ENCODE measurements around the gene HADH.

Gene HADH

GRCh38 chr4:108013327-108013726 lies 23.6 kb downstream of the HADH start:
- Histone ChIP-seq H3K4me3 (ENCODE audit: low read depth, low read length) (no peak overlapping the region), H3K9me3 (ENCODE audit: control insufficient read depth, insufficient read depth, low read depth, low read length) (no peaks in the 10 kb centered on the region), H3K27ac (ENCODE audit: extremely low read depth, low read depth, low read length) (no peak overlapping the region), H3K36me3 (ENCODE audit: control insufficient read depth in 2 of 2, insufficient read depth in 1 of 2, low read length in 2 of 2) (peaks cover 7 to 65% of the 10 kb centered on the region in 2 experiments; a peak in 2 of 3 replicates), H3K4me1 (ENCODE audit: control insufficient read depth, insufficient read depth, low read length) (no peaks in the 10 kb centered on the region)
- POLR2A ChIA-PET, result no interaction called here
- CTCF ChIA-PET, result interaction anchor here (1.0 to 1.5 kb wide), 2 partner anchors 17 to 559 kb away, joined by 4 to 5 read pairs; no protein-coding TSS in a partner anchor
- TF ChIP-seq, protein P1, sequence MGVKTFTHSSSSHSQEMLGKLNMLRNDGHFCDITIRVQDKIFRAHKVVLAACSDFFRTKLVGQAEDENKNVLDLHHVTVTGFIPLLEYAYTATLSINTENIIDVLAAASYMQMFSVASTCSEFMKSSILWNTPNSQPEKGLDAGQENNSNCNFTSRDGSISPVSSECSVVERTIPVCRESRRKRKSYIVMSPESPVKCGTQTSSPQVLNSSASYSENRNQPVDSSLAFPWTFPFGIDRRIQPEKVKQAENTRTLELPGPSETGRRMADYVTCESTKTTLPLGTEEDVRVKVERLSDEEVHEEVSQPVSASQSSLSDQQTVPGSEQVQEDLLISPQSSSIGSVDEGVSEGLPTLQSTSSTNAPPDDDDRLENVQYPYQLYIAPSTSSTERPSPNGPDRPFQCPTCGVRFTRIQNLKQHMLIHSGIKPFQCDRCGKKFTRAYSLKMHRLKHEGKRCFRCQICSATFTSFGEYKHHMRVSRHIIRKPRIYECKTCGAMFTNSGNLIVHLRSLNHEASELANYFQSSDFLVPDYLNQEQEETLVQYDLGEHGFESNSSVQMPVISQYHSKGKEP (tag by site-specific recombination; IDR thresholded peaks at IDR 0.05), result no peak
- TF ChIP-seq, protein P2, sequence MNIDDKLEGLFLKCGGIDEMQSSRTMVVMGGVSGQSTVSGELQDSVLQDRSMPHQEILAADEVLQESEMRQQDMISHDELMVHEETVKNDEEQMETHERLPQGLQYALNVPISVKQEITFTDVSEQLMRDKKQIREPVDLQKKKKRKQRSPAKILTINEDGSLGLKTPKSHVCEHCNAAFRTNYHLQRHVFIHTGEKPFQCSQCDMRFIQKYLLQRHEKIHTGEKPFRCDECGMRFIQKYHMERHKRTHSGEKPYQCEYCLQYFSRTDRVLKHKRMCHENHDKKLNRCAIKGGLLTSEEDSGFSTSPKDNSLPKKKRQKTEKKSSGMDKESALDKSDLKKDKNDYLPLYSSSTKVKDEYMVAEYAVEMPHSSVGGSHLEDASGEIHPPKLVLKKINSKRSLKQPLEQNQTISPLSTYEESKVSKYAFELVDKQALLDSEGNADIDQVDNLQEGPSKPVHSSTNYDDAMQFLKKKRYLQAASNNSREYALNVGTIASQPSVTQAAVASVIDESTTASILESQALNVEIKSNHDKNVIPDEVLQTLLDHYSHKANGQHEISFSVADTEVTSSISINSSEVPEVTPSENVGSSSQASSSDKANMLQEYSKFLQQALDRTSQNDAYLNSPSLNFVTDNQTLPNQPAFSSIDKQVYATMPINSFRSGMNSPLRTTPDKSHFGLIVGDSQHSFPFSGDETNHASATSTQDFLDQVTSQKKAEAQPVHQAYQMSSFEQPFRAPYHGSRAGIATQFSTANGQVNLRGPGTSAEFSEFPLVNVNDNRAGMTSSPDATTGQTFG (tag by site-specific recombination; IDR thresholded peaks at IDR 0.05; ENCODE audit: borderline replicate concordance), result no peak
- TF ChIP-seq ZNF555 (tag by site-specific recombination; conservative IDR thresholded peaks at IDR 0.05) (no peak), KLF9 (tag by site-specific recombination; IDR thresholded peaks at IDR 0.05; ENCODE audit: low read depth) (no peak), ZNF664 (tag by site-specific recombination; IDR thresholded peaks at IDR 0.05) (no peak), ZBTB17 (tag by site-specific recombination; IDR thresholded peaks at IDR 0.05) (no peak)

DNA sequence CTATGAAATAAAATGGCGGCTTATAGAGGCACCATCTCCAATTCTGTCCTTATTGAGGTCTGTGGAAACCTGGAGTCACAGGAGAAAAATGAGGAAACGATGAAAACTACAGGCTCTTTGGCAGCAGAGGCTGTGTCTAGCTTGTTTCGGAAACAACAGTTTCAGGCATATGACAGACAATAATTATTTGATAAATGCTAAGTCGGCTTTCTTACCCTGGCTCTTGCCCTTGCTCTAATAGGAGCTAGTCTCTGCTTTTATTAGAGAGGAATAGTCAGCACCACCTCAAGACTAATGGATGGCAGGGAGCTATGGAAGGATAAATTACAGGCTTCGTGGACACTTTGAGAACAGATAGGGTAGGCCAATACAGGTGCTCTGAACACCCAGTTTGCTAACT lies 24.3 kb downstream of the HADH start:
- H3K36me3 ChIP-seq (ENCODE audit: control insufficient read depth in 2 of 2, insufficient read depth in 1 of 2, low read length in 2 of 2), result peaks cover 7 to 63% of the 10 kb centered on the region in 2 experiments; a peak in 2 of 3 replicates
- no peak overlapping the region for H3K27ac ChIP-seq (ENCODE audit: extremely low read depth, low read depth, low read length)
- POLR2A ChIA-PET, result no interaction called here
- H3K4me3 ChIP-seq (ENCODE audit: low read depth, low read length), result no peak overlapping the region
- CTCF ChIA-PET, result interaction anchor here (0.7 to 1.5 kb wide), 4 partner anchors 17 to 558 kb away, joined by 3 to 5 read pairs (median 4); no protein-coding TSS in a partner anchor
- H3K4me1 ChIP-seq (ENCODE audit: control insufficient read depth, insufficient read depth, low read length), result no peaks in the 10 kb centered on the region
- H3K9me3 ChIP-seq (ENCODE audit: control insufficient read depth, insufficient read depth, low read depth, low read length), result no peaks in the 10 kb centered on the region
- TF ChIP-seq YY2 (tag by site-specific recombination; IDR thresholded peaks at IDR 0.05) (no peak), SALL2 (tag by site-specific recombination; IDR thresholded peaks at IDR 0.05; ENCODE audit: borderline replicate concordance) (no peak), FEZF1 (tag by site-specific recombination; IDR thresholded peaks at IDR 0.05) (no peak), ZBTB48 (tag by site-specific recombination; IDR thresholded peaks at IDR 0.05) (no peak), ZNF324 (tag by site-specific recombination; IDR thresholded peaks at IDR 0.05) (no peak), ZNF639 (tag by site-specific recombination; IDR thresholded peaks at IDR 0.05) (no peak), HOXA7 (CRISPR knock-in tag; IDR thresholded peaks at IDR 0.05; ENCODE audit: borderline replicate concordance) (no peak), ZNF623 (tag by site-specific recombination; IDR thresholded peaks at IDR 0.05) (no peak), ZNF404 (tag by site-specific recombination; IDR thresholded peaks at IDR 0.05) (no peak), ZNF692 (tag by site-specific recombination; IDR thresholded peaks at IDR 0.05) (no peak), ZNF394 (tag by site-specific recombination; IDR thresholded peaks at IDR 0.05; ENCODE audit: borderline replicate concordance) (no peak), ZNF335 (tag by site-specific recombination; conservative IDR thresholded peaks at IDR 0.05) (no peak), ZNF184 (tag by site-specific recombination; IDR thresholded peaks at IDR 0.05) (no peak)
- TF ChIP-seq, protein P3, sequence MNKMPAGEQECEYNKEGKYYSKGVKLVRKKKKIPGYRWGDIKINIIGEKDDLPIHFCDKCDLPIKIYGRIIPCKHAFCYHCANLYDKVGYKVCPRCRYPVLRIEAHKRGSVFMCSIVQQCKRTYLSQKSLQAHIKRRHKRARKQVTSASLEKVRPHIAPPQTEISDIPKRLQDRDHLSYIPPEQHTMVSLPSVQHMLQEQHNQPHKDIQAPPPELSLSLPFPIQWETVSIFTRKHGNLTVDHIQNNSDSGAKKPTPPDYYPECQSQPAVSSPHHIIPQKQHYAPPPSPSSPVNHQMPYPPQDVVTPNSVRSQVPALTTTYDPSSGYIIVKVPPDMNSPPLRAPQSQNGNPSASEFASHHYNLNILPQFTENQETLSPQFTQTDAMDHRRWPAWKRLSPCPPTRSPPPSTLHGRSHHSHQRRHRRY (tag by site-specific recombination; IDR thresholded peaks at IDR 0.05), result no peak
- TF ChIP-seq, protein P4, sequence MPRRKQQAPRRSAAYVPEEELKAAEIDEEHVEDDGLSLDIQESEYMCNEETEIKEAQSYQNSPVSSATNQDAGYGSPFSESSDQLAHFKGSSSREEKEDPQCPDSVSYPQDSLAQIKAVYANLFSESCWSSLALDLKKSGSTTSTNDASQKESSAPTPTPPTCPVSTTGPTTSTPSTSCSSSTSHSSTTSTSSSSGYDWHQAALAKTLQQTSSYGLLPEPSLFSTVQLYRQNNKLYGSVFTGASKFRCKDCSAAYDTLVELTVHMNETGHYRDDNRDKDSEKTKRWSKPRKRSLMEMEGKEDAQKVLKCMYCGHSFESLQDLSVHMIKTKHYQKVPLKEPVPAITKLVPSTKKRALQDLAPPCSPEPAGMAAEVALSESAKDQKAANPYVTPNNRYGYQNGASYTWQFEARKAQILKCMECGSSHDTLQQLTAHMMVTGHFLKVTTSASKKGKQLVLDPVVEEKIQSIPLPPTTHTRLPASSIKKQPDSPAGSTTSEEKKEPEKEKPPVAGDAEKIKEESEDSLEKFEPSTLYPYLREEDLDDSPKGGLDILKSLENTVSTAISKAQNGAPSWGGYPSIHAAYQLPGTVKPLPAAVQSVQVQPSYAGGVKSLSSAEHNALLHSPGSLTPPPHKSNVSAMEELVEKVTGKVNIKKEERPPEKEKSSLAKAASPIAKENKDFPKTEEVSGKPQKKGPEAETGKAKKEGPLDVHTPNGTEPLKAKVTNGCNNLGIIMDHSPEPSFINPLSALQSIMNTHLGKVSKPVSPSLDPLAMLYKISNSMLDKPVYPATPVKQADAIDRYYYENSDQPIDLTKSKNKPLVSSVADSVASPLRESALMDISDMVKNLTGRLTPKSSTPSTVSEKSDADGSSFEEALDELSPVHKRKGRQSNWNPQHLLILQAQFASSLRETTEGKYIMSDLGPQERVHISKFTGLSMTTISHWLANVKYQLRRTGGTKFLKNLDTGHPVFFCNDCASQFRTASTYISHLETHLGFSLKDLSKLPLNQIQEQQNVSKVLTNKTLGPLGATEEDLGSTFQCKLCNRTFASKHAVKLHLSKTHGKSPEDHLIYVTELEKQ (tag by site-specific recombination; IDR thresholded peaks at IDR 0.05; ENCODE audit: borderline replicate concordance), result no peak
